CD4-positive, alpha-beta memory T cell (primary cell): ENCODE data around the gene SPOUT1. TPM values are rescaled to one million over a fixed set of nuclear protein-coding genes. Genes with fewer than 3 reads are reported as not detected.
A peak's percentile ranks its signal among the peaks of the same experiment; 100 is the strongest.
"Not testable (repeated sequence)": the region's sequence is repeated elsewhere in the genome, so short reads cannot be mapped to it uniquely, and the experiment has no call there.

Source experiments
- CTCF ChIA-PET: fragments of 350-600 bp; sonication (Branson Sonifier 250); formaldehyde crosslinking; loops from one replicate; lab custom pipeline; 2021; ENCODE audit warnings: inconsistent platforms; ENCODE audit not compliant: partially characterized antibody; lab: Charles Lee
- POLR2A ChIA-PET: fragments of 350-600 bp; sonication (Branson Sonifier 250); formaldehyde crosslinking; loops from one replicate; lab custom pipeline; 2021; ENCODE audit not compliant: partially characterized antibody; lab: Charles Lee
- DNase-seq, 5 donors: peaks; one replicate each; pipeline versions ENCODE4 v3.0.0 to v3.0.0-alpha.2; 2020 to 2022; ENCODE audit warnings: mixed read lengths in 1 of 5
- H3K27ac ChIP-seq: one replicate; pipeline ENCODE4 v1.7.0; 2013; ENCODE audit warnings: low read depth, low read length
- H3K27me3 ChIP-seq: 2 replicates; pipeline ENCODE4 v1.7.0; 2013; ENCODE audit warnings: mild to moderate bottlenecking, low read length, moderate library complexity; ENCODE audit not compliant: insufficient read depth
- H3K36me3 ChIP-seq: 2 replicates; pipeline ENCODE4 v1.7.0; 2013; ENCODE audit warnings: mild to moderate bottlenecking, low read length, moderate library complexity; ENCODE audit not compliant: insufficient read depth
- H3K4me1 ChIP-seq: 2 replicates; pipeline ENCODE4 v1.7.0; 2013; ENCODE audit warnings: mild to moderate bottlenecking, low read length, moderate library complexity; ENCODE audit not compliant: insufficient read depth
- H3K4me3 ChIP-seq, 2 donors: one replicate each; pipeline ENCODE4 v1.7.0; 2013; ENCODE audit warnings: low read length in 2 of 2, mild to moderate bottlenecking in 1 of 2
- H3K9me3 ChIP-seq, 2 donors: one replicate each; pipeline ENCODE4 v1.7.0; 2013; ENCODE audit warnings: low read length in 2 of 2, control low read depth in 1 of 2; ENCODE audit not compliant: control insufficient read depth in 1 of 2
- H3K27ac Mint-ChIP-seq, 7 donors: one replicate each; pipeline ENCODE4 v1.8.0; 2020 to 2021; ENCODE audit warnings: mixed read lengths in 7 of 7, mild to moderate bottlenecking in 6 of 7, inconsistent platforms in 3 of 7, moderate library complexity in 3 of 7
- H3K27me3 Mint-ChIP-seq, 2 donors: one replicate each; pipeline ENCODE4 v1.8.0; 2020 to 2021; ENCODE audit warnings: mixed read lengths in 2 of 2
- H3K36me3 Mint-ChIP-seq, 2 donors: one replicate each; pipeline ENCODE4 v1.8.0; 2020 to 2021; ENCODE audit warnings: mixed read lengths in 2 of 2, inconsistent platforms in 1 of 2, mild to moderate bottlenecking in 1 of 2
- H3K4me1 Mint-ChIP-seq, 4 donors: one replicate each; pipeline ENCODE4 v1.8.0; 2020 to 2021; ENCODE audit warnings: mixed read lengths in 4 of 4, mild to moderate bottlenecking in 1 of 4
- H3K4me3 Mint-ChIP-seq, 8 donors: one replicate each; pipeline ENCODE4 v1.8.0; 2020 to 2021; ENCODE audit warnings: mixed read lengths in 8 of 8, mild to moderate bottlenecking in 7 of 8, moderate library complexity in 6 of 8, inconsistent platforms in 3 of 8
- H3K9me3 Mint-ChIP-seq, 8 donors: one replicate each; pipeline ENCODE4 v1.8.0; 2020 to 2021; ENCODE audit warnings: mixed read lengths in 8 of 8, mild to moderate bottlenecking in 5 of 8, inconsistent platforms in 3 of 8, moderate library complexity in 1 of 8
- intact Hi-C: fragments of 100-400 bp; cut with micrococcal nuclease; formaldehyde crosslinking; loops from one replicate; pipeline ENCODE4 v1.15.1; 2023
- polyA plus RNA-seq, 2 donors: library from polyadenylated mRNA; unstranded; fragments of 300-500 nt; fragmentation: Illumina TruSeq; gene quantifications; one replicate each; pipeline ENCODE4 v1.2.3, GENCODE V29; 2021
- total RNA-seq, 2 experiments: library from RNA; stranded (reverse); gene quantifications; one replicate each; pipeline ENCODE4 v1.2.3, GENCODE V29; 2021

The SPOUT1 gene
- total and polyA plus RNA-seq, 4 experiments from 2014 or later = 74.4 to 91.1 (median 82.6) TPM

DNA sequence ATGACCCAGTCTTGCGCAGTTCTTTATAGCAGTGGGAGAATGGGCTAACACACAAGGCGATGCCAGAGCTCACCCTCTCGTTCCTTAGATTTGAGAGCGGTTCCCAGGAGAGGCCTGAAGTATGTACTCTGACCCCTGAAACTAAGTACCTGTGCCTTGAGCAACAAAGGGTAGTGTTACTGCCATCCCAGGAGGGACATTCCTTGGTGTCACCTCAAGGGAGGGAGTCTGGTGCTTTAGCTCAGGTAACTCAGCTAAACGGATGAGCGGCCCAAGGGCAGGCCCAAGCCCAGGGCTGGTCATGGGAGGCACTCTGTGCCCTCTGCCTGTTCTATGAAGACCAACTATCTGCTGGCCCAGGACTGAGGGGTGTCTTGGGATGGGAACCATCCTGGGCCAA is 31.9 kb upstream of the SPOUT1 start:
- Histone ChIP-seq H3K4me3 (no peak overlapping the region), H3K36me3 (no peaks in the 10 kb centered on the region), H3K27ac (no peak overlapping the region), H3K27me3 (no peaks in the 10 kb centered on the region), H3K9me3 (no peaks in the 10 kb centered on the region), H3K4me1 (peaks cover 9% of the 10 kb centered on the region)
- Mint-ChIP-seq H3K4me1 (peaks cover 3 to 6% (median 5%) of the 10 kb centered on the region in 4 donors), H3K36me3 (no peaks in the 10 kb centered on the region), H3K4me3 (no peak overlapping the region), H3K27me3 (no peaks in the 10 kb centered on the region), H3K27ac (peak overlapping the region in 1 of 7 donors; percentile 36), H3K9me3 (no peaks in the 10 kb centered on the region)
- no peak for DNase-seq
- ChIA-PET POLR2A (interaction anchor here (1.3 kb wide), 1 partner anchor 67 kb away, joined by 3 read pairs; no protein-coding TSS in a partner anchor), CTCF (interaction anchor here (0.6 to 12.6 kb wide), 4 partner anchors 11 to 66 kb away, joined by 3 to 332 read pairs (median 10); no protein-coding TSS in a partner anchor)
- intact Hi-C loops = no loop called here

DNA sequence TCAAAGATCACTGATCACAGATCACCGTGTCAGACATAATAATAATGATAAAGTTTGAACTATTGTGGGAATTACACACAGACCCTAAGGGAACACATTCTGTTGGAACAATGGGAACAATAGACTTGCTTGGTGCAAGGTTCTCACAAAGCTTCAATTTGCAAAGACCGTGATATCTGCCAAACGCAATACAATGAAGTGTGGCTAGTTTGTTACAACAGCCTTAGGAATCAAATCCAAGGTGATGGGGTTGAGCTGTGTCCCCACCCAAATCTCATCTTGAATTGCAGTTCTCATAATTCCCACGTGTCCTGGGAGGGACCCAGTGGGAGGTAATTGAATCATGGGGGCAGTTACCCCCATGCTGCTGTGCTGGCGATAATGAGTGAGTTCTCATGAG is 31.3 kb upstream of the SPOUT1 start:
- intact Hi-C loops = no loop called here
- peak overlapping the region in 1 of 7 donors; percentile 36 for H3K27ac Mint-ChIP-seq
- ChIA-PET POLR2A (no interaction called here), CTCF (interaction anchor here (1.4 to 12.6 kb wide), 3 partner anchors 11 to 66 kb away, joined by 3 to 332 read pairs (median 15); no protein-coding TSS in a partner anchor)
- peaks cover 3 to 6% (median 5%) of the 10 kb centered on the region in 4 donors for H3K4me1 Mint-ChIP-seq
- H3K27me3 Mint-ChIP-seq = no peaks in the 10 kb centered on the region
- no peak overlapping the region for H3K4me3 Mint-ChIP-seq
- H3K27ac ChIP-seq = no peak overlapping the region
- no peaks in the 10 kb centered on the region for H3K36me3 Mint-ChIP-seq
- H3K4me1 ChIP-seq = peaks cover 9% of the 10 kb centered on the region
- H3K36me3 ChIP-seq = no peaks in the 10 kb centered on the region
- H3K27me3 ChIP-seq = no peaks in the 10 kb centered on the region
- no peaks in the 10 kb centered on the region for H3K9me3 Mint-ChIP-seq
- no peak for DNase-seq
- no peak overlapping the region for H3K4me3 ChIP-seq
- H3K9me3 ChIP-seq = no peaks in the 10 kb centered on the region

DNA sequence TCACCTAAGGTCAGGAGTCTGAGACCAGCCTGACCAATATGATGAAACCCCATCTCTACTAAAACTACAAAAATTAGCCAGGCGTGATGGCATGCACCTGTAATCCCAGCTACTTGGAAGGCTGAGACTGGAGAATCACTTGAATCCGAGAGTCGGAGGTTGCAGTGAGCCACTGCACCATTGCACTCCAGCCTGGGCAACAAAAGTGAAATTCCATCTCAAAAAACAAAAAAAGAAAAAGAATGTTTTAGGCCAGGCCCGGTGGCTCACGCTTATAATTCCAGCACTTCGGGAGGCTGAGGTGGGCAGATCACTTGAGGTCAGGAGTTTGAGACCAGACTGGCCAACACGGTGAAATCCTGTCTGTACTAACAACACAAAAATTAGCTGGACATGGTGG is 28.9 kb upstream of the SPOUT1 start:
- H3K36me3 Mint-ChIP-seq, H3K4me3 ChIP-seq, H3K27me3 ChIP-seq, H3K27me3 Mint-ChIP-seq, H3K27ac ChIP-seq, H3K4me3 Mint-ChIP-seq, H3K36me3 ChIP-seq, H3K4me1 Mint-ChIP-seq, H3K4me1 ChIP-seq, POLR2A ChIA-PET, intact Hi-C loops, H3K9me3 Mint-ChIP-seq, H3K27ac Mint-ChIP-seq, H3K9me3 ChIP-seq, DNase-seq: not testable (repeated sequence)
- CTCF ChIA-PET = interaction anchor here (1.3 to 12.6 kb wide), 2 partner anchors 17 to 69 kb away, joined by 5 to 332 read pairs; no protein-coding TSS in a partner anchor

DNA sequence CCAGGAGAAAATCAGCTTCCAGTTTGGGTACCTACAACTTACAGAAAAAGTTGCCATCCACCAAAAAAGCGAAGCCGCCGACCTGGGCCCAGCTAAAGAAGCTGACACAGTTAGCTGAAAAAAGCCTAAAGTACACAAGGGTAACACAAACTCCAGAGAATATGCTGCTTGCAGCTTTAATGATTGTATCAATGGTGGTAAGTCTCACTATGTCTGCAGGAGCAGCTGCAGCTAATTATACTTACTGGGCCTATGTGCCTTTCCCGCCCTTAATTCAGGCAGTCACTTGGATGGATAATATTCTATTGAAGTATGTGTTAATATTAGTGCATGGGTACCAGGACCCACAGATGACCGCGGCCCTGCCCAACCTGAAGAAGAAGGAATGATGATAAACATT is 24.9 kb upstream of the SPOUT1 start:
- H3K27ac ChIP-seq, H3K27me3 Mint-ChIP-seq, H3K4me1 ChIP-seq, DNase-seq, H3K9me3 ChIP-seq, H3K4me1 Mint-ChIP-seq, H3K27ac Mint-ChIP-seq, H3K27me3 ChIP-seq, H3K4me3 Mint-ChIP-seq, POLR2A ChIA-PET, H3K36me3 ChIP-seq, H3K4me3 ChIP-seq, intact Hi-C loops: not testable (repeated sequence)
- Mint-ChIP-seq H3K36me3 (peaks cover 17% of the 10 kb centered on the region in 2 donors), H3K9me3 (peaks cover 0 to 22% (median 16%) of the 10 kb centered on the region in 8 donors)
- CTCF ChIA-PET = interaction anchor here (0.8 to 1.4 kb wide), 2 partner anchors 9 to 73 kb away, joined by 5 to 6 read pairs; no protein-coding TSS in a partner anchor

DNA sequence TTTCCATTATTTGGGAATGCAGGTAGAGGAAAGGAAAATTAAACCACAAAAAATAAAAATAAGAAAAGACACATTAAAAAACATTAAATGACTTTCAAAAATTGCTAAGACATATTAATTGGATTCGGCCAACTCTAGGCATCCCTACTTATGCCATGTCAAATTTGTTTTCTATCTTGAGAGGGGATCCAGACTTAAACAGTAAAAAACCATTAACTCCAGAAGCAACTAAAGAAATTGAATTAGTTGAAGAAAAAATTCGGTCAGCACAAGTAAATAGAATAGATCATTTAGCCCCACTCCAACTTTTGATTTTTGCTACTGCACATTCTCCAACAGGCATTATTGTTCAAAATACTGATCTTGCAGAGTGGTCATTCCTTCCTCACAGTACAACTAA is 23.1 kb upstream of the SPOUT1 start:
- H3K4me1 ChIP-seq, intact Hi-C loops, H3K4me1 Mint-ChIP-seq, H3K27ac ChIP-seq, DNase-seq, H3K27ac Mint-ChIP-seq, H3K27me3 ChIP-seq, H3K9me3 ChIP-seq, H3K4me3 Mint-ChIP-seq, H3K4me3 ChIP-seq, H3K27me3 Mint-ChIP-seq, H3K36me3 ChIP-seq: not testable (repeated sequence)
- CTCF ChIA-PET = interaction anchor here (2.0 kb wide), 1 partner anchor 76 kb away, joined by 8 read pairs; no protein-coding TSS in a partner anchor
- Mint-ChIP-seq H3K36me3 (peaks cover 17 to 24% of the 10 kb centered on the region in 2 donors), H3K9me3 (peaks cover 0 to 24% (median 18%) of the 10 kb centered on the region in 8 donors)
- POLR2A ChIA-PET = interaction anchor here (0.6 kb wide), 1 partner anchor 76 kb away, joined by 3 read pairs; no protein-coding TSS in a partner anchor

DNA sequence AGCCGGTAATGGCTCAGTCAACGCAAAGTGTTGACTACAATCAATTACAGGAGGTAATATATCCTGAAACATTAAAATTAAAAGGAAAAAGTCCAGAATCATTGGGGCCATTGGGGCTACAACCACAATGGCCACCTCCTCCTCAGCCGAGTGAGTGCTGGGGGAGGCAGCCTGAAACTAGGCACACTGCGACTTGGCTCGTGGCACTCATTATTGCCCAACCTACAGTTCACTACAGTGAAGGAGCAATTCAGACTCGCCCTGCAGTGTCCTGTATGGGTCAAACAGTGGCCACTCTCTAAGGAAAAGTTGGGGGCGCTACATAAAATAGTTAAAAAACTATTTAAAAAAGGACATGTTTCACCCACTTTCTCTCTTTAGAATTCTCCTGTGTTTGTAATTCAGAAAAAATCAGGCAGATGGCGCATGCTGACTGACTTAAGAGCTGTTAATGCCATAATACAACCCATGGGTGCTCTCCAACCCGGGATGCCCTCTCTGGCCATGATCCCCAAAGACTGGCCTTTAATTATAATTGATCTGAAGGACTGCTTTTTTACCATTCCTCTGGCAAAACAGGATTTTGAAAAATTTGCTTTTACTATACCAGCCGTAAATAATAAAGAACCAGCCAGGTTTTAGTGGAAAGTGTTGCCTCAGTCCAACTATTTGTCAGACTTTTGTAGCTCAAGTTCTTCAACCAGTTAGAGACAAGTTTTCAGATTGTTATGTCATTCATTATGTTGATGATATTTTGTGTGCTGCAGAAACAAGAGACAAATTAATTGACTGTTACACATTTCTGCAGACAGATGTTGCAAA is 22.4 kb upstream of the SPOUT1 start:
- intact Hi-C loops, H3K27ac ChIP-seq, H3K9me3 ChIP-seq, H3K4me1 Mint-ChIP-seq, H3K36me3 ChIP-seq, H3K4me1 ChIP-seq, H3K27me3 ChIP-seq, H3K4me3 Mint-ChIP-seq, H3K27me3 Mint-ChIP-seq, H3K4me3 ChIP-seq, H3K27ac Mint-ChIP-seq: not testable (repeated sequence)
- ChIA-PET CTCF (interaction anchor here (2.0 kb wide), 1 partner anchor 76 kb away, joined by 8 read pairs; no protein-coding TSS in a partner anchor), POLR2A (interaction anchor here (0.6 kb wide), 1 partner anchor 77 kb away, joined by 3 read pairs; no protein-coding TSS in a partner anchor)
- peaks cover 0 to 27% (median 19%) of the 10 kb centered on the region in 8 donors for H3K9me3 Mint-ChIP-seq
- peak in 1 of 5 donors; percentile 8 for DNase-seq
- H3K36me3 Mint-ChIP-seq = peaks cover 17 to 24% of the 10 kb centered on the region in 2 donors

DNA sequence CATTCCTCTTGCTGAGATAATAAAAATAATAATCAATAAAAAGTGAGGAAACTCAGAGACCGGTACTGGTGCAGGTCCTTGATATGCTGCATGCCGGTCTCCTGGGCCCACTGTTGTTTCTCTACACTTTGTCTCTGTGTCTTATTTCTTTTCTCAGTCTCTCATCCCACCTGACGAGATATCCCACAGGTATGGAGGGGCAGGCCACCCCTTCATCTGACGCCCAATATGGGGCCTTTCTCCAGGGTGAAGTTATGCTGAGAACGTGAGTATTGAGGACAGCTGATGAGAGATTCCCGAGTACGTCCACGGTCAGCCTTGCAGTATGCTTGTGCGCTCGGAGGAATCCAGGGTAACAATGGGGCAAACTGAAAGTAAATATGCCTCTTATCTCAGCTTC is 21.4 kb upstream of the SPOUT1 start:
- Mint-ChIP-seq H3K9me3 (peaks cover 0 to 27% (median 19%) of the 10 kb centered on the region in 8 donors), H3K36me3 (peaks cover 17 to 24% of the 10 kb centered on the region in 2 donors)
- H3K9me3 ChIP-seq, H3K4me3 Mint-ChIP-seq, H3K4me1 ChIP-seq, H3K27ac Mint-ChIP-seq, H3K4me3 ChIP-seq, intact Hi-C loops, H3K27me3 Mint-ChIP-seq, H3K4me1 Mint-ChIP-seq, DNase-seq, H3K27me3 ChIP-seq, H3K36me3 ChIP-seq, POLR2A ChIA-PET, H3K27ac ChIP-seq: not testable (repeated sequence)
- CTCF ChIA-PET = interaction anchor here (2.0 kb wide), 1 partner anchor 77 kb away, joined by 8 read pairs; no protein-coding TSS in a partner anchor
